GM23338 (cell line): ENCODE data around the gene ID3. TPM values are rescaled to one million over a fixed set of nuclear protein-coding genes. Genes with fewer than 3 reads are reported as not detected.

Source experiments
- ATAC-seq: fragments of 200-7000 bp; cut with Tn5 transposase; 3 replicates; pipeline ENCODE4 v1.9.1; 2020
- DNase-seq: peaks from one replicate; pipeline ENCODE4 v3.0.0-alpha.2; 2015; ENCODE audit warnings: low spot score
- H2AFZ ChIP-seq: fragments of 200-600 bp; sonication (generic); 2 replicates; pipeline ENCODE4 v1.8.0; 2016; ENCODE audit warnings: antibody characterized with exemption, mild to moderate bottlenecking, moderate library complexity
- H3F3A ChIP-seq: fragments of 200-600 bp; sonication (generic); replicated peaks from 2 replicates; pipeline ENCODE4 v1.8.0; 2017; ENCODE audit warnings: antibody characterized with exemption, mixed run types, low read depth
- H3K27ac ChIP-seq: fragments of 200-600 bp; sonication (generic); 2 replicates; pipeline ENCODE4 v1.6.1; 2016; ENCODE audit warnings: low read depth
- H3K27me3 ChIP-seq: fragments of 200-600 bp; sonication (generic); 2 replicates; pipeline ENCODE4 v1.8.0; 2016; ENCODE audit warnings: mild to moderate bottlenecking, mixed run types, moderate library complexity; ENCODE audit not compliant: insufficient read depth
- H3K36me3 ChIP-seq: fragments of 200-600 bp; sonication (generic); 2 replicates; pipeline ENCODE4 v1.8.0; 2016; ENCODE audit warnings: mild to moderate bottlenecking; ENCODE audit not compliant: insufficient read depth
- H3K4me1 ChIP-seq: fragments of 200-600 bp; sonication (generic); 2 replicates; pipeline ENCODE4 v1.8.0; 2016; ENCODE audit warnings: mild to moderate bottlenecking, moderate library complexity; ENCODE audit not compliant: insufficient read depth
- H3K4me2 ChIP-seq: fragments of 200-600 bp; sonication (generic); 2 replicates; pipeline ENCODE4 v1.7.1; 2017; ENCODE audit warnings: mixed run types
- H3K4me3 ChIP-seq: fragments of 200-600 bp; sonication (generic); 2 replicates; pipeline ENCODE4 v1.6.1; 2016; ENCODE audit warnings: mixed run types
- H3K79me2 ChIP-seq: fragments of 200-600 bp; sonication (generic); replicated peaks from 2 replicates; pipeline ENCODE4 v1.8.0; 2017; ENCODE audit warnings: mild to moderate bottlenecking; ENCODE audit not compliant: insufficient read depth
- H3K9me2 ChIP-seq: fragments of 200-600 bp; sonication (generic); 2 replicates; pipeline ENCODE4 v1.8.0; 2017; ENCODE audit not compliant: insufficient read depth
- H4K20me1 ChIP-seq: fragments of 200-600 bp; sonication (generic); replicated peaks from 2 replicates; pipeline ENCODE4 v1.8.0; 2017; ENCODE audit warnings: mild to moderate bottlenecking; ENCODE audit not compliant: insufficient read depth
- H3K27ac Mint-ChIP-seq: 2 replicates; pipeline ENCODE4 v1.8.0; 2020; ENCODE audit warnings: inconsistent platforms, mild to moderate bottlenecking, moderate library complexity, mixed read lengths
- H3K27me3 Mint-ChIP-seq: 3 replicates; pipeline ENCODE4 v1.8.0; 2022; ENCODE audit warnings: low read depth, mild to moderate bottlenecking, moderate library complexity, mixed read lengths, inconsistent platforms; ENCODE audit not compliant: insufficient read depth, poor library complexity
- H3K36me3 Mint-ChIP-seq: 3 replicates; pipeline ENCODE4 v1.8.0; 2021; ENCODE audit warnings: low read depth, mild to moderate bottlenecking, inconsistent platforms, moderate library complexity, mixed read lengths
- H3K4me1 Mint-ChIP-seq: 3 replicates; pipeline ENCODE4 v1.8.0; 2020; ENCODE audit warnings: mild to moderate bottlenecking, inconsistent platforms, mixed read lengths
- H3K4me3 Mint-ChIP-seq: 3 replicates; pipeline ENCODE4 v1.8.0; 2021; ENCODE audit warnings: moderate library complexity, mild to moderate bottlenecking, inconsistent platforms, mixed read lengths
- H3K9me3 Mint-ChIP-seq: 3 replicates; pipeline ENCODE4 v1.8.0; 2020; ENCODE audit warnings: moderate library complexity, mild to moderate bottlenecking, inconsistent platforms, mixed read lengths
- CREB1 ChIP-seq: fragments of 250-450 bp; sonication (Bioruptor Pico); IDR thresholded peaks from 2 replicates; pipeline ENCODE4 v1.5.0; 2020; ENCODE audit warnings: low read depth, mild to moderate bottlenecking, moderate library complexity
- ETS1 ChIP-seq: IDR thresholded peaks from 2 replicates; pipeline ENCODE4 v1.6.1; 2016; ENCODE audit warnings: antibody characterized with exemption
- EZH2 ChIP-seq: fragments of 200-600 bp; sonication (generic); IDR thresholded peaks from one replicate; pipeline ENCODE4 v1.8.0; 2017; ENCODE audit warnings: antibody characterized with exemption, mild to moderate bottlenecking, low read depth; ENCODE audit not compliant: unreplicated experiment
- EZH2phosphoT487 ChIP-seq: fragments of 200-600 bp; sonication (generic); IDR thresholded peaks from one replicate; pipeline ENCODE4 v1.8.1; 2018; ENCODE audit warnings: antibody characterized with exemption; ENCODE audit not compliant: unreplicated experiment
- JUNB ChIP-seq: IDR thresholded peaks from one replicate; pipeline ENCODE4 v1.6.1; 2016; ENCODE audit warnings: antibody characterized with exemption; ENCODE audit not compliant: unreplicated experiment
- NANOG ChIP-seq: IDR thresholded peaks from 2 replicates; pipeline ENCODE4 v1.6.1; 2016; ENCODE audit warnings: antibody characterized with exemption, borderline replicate concordance
- POLR2AphosphoS5 ChIP-seq: IDR thresholded peaks from 2 replicates; pipeline ENCODE4 v1.6.1; 2016; ENCODE audit warnings: antibody characterized with exemption, low read depth
- REST ChIP-seq: IDR thresholded peaks from one replicate; pipeline ENCODE4 v1.6.1; 2018; ENCODE audit warnings: antibody characterized with exemption; ENCODE audit not compliant: unreplicated experiment
- STAT1 ChIP-seq: IDR thresholded peaks from one replicate; pipeline ENCODE4 v1.6.1; 2016; ENCODE audit warnings: antibody characterized with exemption; ENCODE audit not compliant: unreplicated experiment
- ZNF114 ChIP-seq: fragments of 250-450 bp; sonication (Bioruptor Pico); IDR thresholded peaks from 2 replicates; pipeline ENCODE4 v1.5.0; 2020; ENCODE audit warnings: mild to moderate bottlenecking, moderate library complexity
- ZNF331 ChIP-seq: fragments of 250-450 bp; sonication (Bioruptor Pico); IDR thresholded peaks from 2 replicates; pipeline ENCODE4 v1.5.0; 2020; ENCODE audit warnings: low read depth, mild to moderate bottlenecking, moderate library complexity
- polyA plus RNA-seq: library from polyadenylated mRNA; unstranded; fragments of >200 nt; fragmentation: Nextera tagmentation; extraction: Ambion mirVana; gene quantifications from 2 replicates; pipeline ENCODE4 v1.2.1, GENCODE V29; 2016
- total RNA-seq: library from RNA; depleted of rRNA; stranded (reverse); fragments of >200 nt; shearing (Covaris generic); gene quantifications from 2 replicates; pipeline ENCODE4 v1.2.3, GENCODE V29; 2014
- TF ChIP-seq, protein P1 (sequence below), 2 experiments: fragments of 200-600 bp in 1 of 2; sonication (generic) in 1 of 2; conservative IDR thresholded peaks; 2 replicates each; pipeline versions ENCODE4 v1.5.1 to v1.6.1; 2016 to 2017; ENCODE audit warnings: antibody characterized with exemption in 2 of 2, low read depth in 2 of 2, mild to moderate bottlenecking in 2 of 2, moderate library complexity in 1 of 2
- TF ChIP-seq, protein P2 (sequence below): fragments of 250-450 bp; sonication (Bioruptor Pico); IDR thresholded peaks from 2 replicates; pipeline ENCODE4 v1.5.0; 2020; ENCODE audit warnings: mild to moderate bottlenecking, moderate library complexity

Gene ID3
- total and polyA plus RNA-seq, 2 experiments from 2014 or later = 164 to 345 TPM

GRCh38 chr1:23590058-23590783, 30.9 kb upstream of the ID3 start:
- Mint-ChIP-seq H3K27me3 (peaks cover 12% of the 10 kb centered on the region), H3K4me3 (no peak overlapping the region), H3K27ac (no peak overlapping the region), H3K36me3 (no peaks in the 10 kb centered on the region), H3K4me1 (peaks cover 41% of the 10 kb centered on the region), H3K9me3 (no peaks in the 10 kb centered on the region)
- H3K9me2 ChIP-seq = no peaks in the 10 kb centered on the region
- no peak overlapping the region for H3K27ac ChIP-seq
- peaks cover 5% of the 10 kb centered on the region; the same call in 1 of the 2 replicates for H3F3A ChIP-seq
- no peak overlapping the region for H2AFZ ChIP-seq
- H3K79me2 ChIP-seq = no peaks in the 10 kb centered on the region
- TF ChIP-seq, protein P1, sequence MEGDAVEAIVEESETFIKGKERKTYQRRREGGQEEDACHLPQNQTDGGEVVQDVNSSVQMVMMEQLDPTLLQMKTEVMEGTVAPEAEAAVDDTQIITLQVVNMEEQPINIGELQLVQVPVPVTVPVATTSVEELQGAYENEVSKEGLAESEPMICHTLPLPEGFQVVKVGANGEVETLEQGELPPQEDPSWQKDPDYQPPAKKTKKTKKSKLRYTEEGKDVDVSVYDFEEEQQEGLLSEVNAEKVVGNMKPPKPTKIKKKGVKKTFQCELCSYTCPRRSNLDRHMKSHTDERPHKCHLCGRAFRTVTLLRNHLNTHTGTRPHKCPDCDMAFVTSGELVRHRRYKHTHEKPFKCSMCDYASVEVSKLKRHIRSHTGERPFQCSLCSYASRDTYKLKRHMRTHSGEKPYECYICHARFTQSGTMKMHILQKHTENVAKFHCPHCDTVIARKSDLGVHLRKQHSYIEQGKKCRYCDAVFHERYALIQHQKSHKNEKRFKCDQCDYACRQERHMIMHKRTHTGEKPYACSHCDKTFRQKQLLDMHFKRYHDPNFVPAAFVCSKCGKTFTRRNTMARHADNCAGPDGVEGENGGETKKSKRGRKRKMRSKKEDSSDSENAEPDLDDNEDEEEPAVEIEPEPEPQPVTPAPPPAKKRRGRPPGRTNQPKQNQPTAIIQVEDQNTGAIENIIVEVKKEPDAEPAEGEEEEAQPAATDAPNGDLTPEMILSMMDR (conservative IDR thresholded peaks at IDR 0.05; ENCODE audit: low read depth in 2 of 2) = no peak
- TF ChIP-seq POLR2AphosphoS5 = no peak
- no peak for TF ChIP-seq ZNF114 (CRISPR knock-in tag)
- TF ChIP-seq ZNF331 = no peak
- TF ChIP-seq CREB1 (CRISPR knock-in tag) = no peak
- no peak for TF ChIP-seq JUNB
- TF ChIP-seq EZH2 = no peak
- TF ChIP-seq, protein P2, sequence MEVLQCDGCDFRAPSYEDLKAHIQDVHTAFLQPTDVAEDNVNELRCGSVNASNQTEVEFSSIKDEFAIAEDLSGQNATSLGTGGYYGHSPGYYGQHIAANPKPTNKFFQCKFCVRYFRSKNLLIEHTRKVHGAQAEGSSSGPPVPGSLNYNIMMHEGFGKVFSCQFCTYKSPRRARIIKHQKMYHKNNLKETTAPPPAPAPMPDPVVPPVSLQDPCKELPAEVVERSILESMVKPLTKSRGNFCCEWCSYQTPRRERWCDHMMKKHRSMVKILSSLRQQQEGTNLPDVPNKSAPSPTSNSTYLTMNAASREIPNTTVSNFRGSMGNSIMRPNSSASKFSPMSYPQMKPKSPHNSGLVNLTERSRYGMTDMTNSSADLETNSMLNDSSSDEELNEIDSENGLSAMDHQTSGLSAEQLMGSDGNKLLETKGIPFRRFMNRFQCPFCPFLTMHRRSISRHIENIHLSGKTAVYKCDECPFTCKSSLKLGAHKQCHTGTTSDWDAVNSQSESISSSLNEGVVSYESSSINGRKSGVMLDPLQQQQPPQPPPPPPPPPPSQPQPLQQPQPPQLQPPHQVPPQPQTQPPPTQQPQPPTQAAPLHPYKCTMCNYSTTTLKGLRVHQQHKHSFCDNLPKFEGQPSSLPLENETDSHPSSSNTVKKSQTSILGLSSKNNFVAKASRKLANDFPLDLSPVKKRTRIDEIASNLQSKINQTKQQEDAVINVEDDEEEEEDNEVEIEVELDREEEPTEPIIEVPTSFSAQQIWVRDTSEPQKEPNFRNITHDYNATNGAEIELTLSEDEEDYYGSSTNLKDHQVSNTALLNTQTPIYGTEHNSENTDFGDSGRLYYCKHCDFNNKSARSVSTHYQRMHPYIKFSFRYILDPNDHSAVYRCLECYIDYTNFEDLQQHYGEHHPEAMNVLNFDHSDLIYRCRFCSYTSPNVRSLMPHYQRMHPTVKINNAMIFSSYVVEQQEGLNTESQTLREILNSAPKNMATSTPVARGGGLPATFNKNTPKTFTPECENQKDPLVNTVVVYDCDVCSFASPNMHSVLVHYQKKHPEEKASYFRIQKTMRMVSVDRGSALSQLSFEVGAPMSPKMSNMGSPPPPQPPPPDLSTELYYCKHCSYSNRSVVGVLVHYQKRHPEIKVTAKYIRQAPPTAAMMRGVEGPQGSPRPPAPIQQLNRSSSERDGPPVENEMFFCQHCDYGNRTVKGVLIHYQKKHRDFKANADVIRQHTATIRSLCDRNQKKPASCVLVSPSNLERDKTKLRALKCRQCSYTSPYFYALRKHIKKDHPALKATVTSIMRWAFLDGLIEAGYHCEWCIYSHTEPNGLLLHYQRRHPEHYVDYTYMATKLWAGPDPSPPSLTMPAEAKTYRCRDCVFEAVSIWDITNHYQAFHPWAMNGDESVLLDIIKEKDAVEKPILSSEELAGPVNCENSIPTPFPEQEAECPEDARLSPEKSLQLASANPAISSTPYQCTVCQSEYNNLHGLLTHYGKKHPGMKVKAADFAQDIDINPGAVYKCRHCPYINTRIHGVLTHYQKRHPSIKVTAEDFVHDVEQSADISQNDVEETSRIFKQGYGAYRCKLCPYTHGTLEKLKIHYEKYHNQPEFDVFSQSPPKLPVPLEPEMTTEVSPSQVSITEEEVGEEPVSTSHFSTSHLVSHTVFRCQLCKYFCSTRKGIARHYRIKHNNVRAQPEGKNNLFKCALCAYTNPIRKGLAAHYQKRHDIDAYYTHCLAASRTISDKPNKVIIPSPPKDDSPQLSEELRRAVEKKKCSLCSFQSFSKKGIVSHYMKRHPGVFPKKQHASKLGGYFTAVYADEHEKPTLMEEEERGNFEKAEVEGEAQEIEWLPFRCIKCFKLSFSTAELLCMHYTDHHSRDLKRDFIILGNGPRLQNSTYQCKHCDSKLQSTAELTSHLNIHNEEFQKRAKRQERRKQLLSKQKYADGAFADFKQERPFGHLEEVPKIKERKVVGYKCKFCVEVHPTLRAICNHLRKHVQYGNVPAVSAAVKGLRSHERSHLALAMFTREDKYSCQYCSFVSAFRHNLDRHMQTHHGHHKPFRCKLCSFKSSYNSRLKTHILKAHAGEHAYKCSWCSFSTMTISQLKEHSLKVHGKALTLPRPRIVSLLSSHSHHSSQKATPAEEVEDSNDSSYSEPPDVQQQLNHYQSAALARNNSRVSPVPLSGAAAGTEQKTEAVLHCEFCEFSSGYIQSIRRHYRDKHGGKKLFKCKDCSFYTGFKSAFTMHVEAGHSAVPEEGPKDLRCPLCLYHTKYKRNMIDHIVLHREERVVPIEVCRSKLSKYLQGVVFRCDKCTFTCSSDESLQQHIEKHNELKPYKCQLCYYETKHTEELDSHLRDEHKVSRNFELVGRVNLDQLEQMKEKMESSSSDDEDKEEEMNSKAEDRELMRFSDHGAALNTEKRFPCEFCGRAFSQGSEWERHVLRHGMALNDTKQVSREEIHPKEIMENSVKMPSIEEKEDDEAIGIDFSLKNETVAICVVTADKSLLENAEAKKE (CRISPR knock-in tag) = no peak
- TF ChIP-seq EZH2phosphoT487 = no peak
- no peak for TF ChIP-seq NANOG
- no peak for TF ChIP-seq STAT1
- TF ChIP-seq REST = no peak
- no peak for TF ChIP-seq ETS1
- no peaks in the 10 kb centered on the region for H3K36me3 ChIP-seq
- no peak for DNase-seq
- no peak overlapping the region for H3K4me3 ChIP-seq
- no peaks in the 10 kb centered on the region for H4K20me1 ChIP-seq
- peaks cover 36% of the 10 kb centered on the region for H3K4me1 ChIP-seq
- no peak overlapping the region for H3K4me2 ChIP-seq
- no peak for ATAC-seq
- H3K27me3 ChIP-seq = no peaks in the 10 kb centered on the region
